Heart left ventricle (tissue), 13 donors: Measurements from ENCODE around the gene MARS1.

Experiments
- CTCF ChIP-seq, 12 donors: fragments of 200-600 bp; sonication (generic) in 4 of 12; IDR thresholded peaks; one replicate each; pipeline versions ENCODE4 v1.5.0 to v1.8.0; 2018 to 2022; ENCODE audit warnings: antibody characterized with exemption in 12 of 12, mild to moderate bottlenecking in 5 of 12
- POLR2A ChIP-seq, 2 donors: fragments of 450-650 bp; IDR thresholded peaks; one replicate each; pipeline ENCODE4 v1.6.1; 2017; ENCODE audit warnings: antibody characterized with exemption in 2 of 2, mild to moderate bottlenecking in 2 of 2, moderate library complexity in 2 of 2
- donor health status: ischemic (EF 13 %, LVEDD 7.1; RV severe dilation, severe dysfunction).
- donor health status: DM: no; HTN: yes; CAD: no.
- donor health status: DM: no; HTN: no; CAD: no.
- donor health status: ischemic (EF 25% LVEDD 6.9; RV normal size, moderate dysfunction).
- donor health status: ischemic (EF 25% LVEDD 5.7; RV mildly dilated, moderate dysfunction).
- donor health status: ischemic (EF 35%, LVEDD 5.7; RV mildly dilated, moderate dysfunction).
- donor health status: nonischemic (EF 11% LVEDD 7.7; RV severe dilation, severe dysfunction).
- donor health status: DM: yes; HTN: yes; CAD: no.
- donor health status: PGD.
- donor health status: ischemic (EF 29% LVEDD 5.4; RV normal size, mild dysfunction).
- donor health status: nonischemic (EF 23%, LVEDD 6.1; RV moderate dilation, normal function).

GRCh38 chr12:57460468-57460784 is 27.4 kb upstream of the MARS1 start:
- TF ChIP-seq CTCF (IDR thresholded peaks at IDR 0.05): no peak
- TF ChIP-seq POLR2A (IDR thresholded peaks at IDR 0.05): no peak
